SKM-1 (cell line): ENCODE results near the gene CA5A.
"Not testable (repeated sequence)": the region's sequence is repeated elsewhere in the genome, so short reads cannot be mapped to it uniquely, and the experiment has no call there.

Source experiments
- DNase-seq: peaks from one replicate; lab custom pipeline; 2025; ENCODE audit not compliant: unreplicated experiment; lab: John Stamatoyannopoulos, UW

The CA5A gene

GRCh38 chr16:87869061-87869878 lies 67.1 kb downstream of the CA5A start, which contains the start of gene SLC7A5:
SLC7A5 (minus strand) TSS chr16:87869507; CDS start chr16:87869422, 85 bp downstream.
- DNase-seq: not testable (repeated sequence)

GRCh38 chr16:87868254-87869029 lies 67.9 kb downstream of the CA5A start:
- DNase-seq: peak; percentile 31

- not testable (repeated sequence) for DNase-seq
These were observed 70.3 kb downstream of the CA5A start for GRCh38 chr16:87865902-87866555.

- DNase-seq: no peak
These were observed 71.9 kb downstream of the CA5A start for GRCh38 chr16:87864331-87864989.

GRCh38 chr16:87863327-87863635 lies 73.0 kb downstream of the CA5A start:
- DNase-seq: not testable (repeated sequence)

GRCh38 chr16:87862597-87863326 lies 73.6 kb downstream of the CA5A start:
- not testable (repeated sequence) for DNase-seq

GRCh38 chr16:87861300-87862099 lies 74.8 kb downstream of the CA5A start:
- DNase-seq: not testable (repeated sequence)

- DNase-seq: no peak
These were observed 75.6 kb downstream of the CA5A start for GRCh38 chr16:87860553-87861299.

- DNase-seq: not testable (repeated sequence)
These were observed 78.0 kb downstream of the CA5A start for GRCh38 chr16:87858151-87858993.

- DNase-seq: no peak
These were observed 79.5 kb downstream of the CA5A start for GRCh38 chr16:87856791-87857228.

GRCh38 chr16:87855852-87856715 lies 80.2 kb downstream of the CA5A start:
- DNase-seq: no peak

GRCh38 chr16:87854907-87855683 lies 81.2 kb downstream of the CA5A start:
- DNase-seq: no peak

- no peak for DNase-seq
These were observed 82.0 kb downstream of the CA5A start for GRCh38 chr16:87854053-87854906.

- DNase-seq: peak; percentile 77
These were observed 82.8 kb downstream of the CA5A start for GRCh38 chr16:87853411-87854052.

- no peak for DNase-seq
These were observed 84.7 kb downstream of the CA5A start for GRCh38 chr16:87851601-87852000.
